Eye (tissue), 1 donor: ENCODE measurements around the gene CBX2.

Experiments used
- DNase-seq: peaks from one replicate; pipeline ENCODE4 v3.0.0-alpha.2; 2015

The CBX2 gene

DNA sequence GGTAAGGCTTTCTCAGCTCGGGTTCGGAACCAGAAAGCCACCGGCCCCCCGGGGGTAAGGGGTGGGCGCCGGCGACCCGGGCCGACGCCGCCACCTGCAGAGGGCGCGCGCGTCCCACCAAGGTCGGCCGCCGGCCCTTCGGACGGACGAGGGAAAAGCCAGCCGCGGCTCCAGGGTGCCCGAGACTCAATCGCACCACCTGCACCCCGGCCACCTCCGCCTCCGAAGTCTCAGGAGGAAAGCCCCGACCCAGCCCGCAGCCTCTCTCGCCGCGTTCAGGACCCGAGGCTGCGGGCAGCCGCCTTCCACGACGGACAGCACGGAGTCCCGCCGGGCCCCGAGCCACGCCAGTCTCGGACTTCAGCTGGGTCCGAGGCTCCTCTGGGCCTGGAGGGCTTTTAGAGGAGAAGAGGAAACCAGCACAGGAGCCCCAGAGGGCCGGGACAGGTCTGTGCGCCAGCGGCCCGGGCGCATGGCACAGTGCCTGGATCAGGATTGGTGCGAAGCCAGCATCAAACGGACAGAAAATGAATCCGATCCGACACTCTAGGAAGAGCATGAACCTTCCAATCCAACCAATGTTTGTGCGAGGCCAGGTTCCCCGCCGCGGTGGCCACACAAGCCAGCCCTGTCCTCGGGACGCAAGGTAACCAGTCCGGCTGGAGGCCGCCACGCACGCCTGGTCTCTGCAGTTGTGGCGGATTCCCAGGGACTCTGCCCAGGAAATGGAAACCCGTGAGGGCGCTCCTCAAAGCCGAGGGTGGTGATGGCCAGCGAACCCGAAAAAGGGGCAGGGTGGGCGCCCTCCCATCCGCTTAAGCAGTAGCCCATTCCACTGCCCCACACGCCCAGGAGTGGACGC is 12.2 kb downstream of the CBX2 start:
- DNase-seq, result peak; percentile 79

DNA sequence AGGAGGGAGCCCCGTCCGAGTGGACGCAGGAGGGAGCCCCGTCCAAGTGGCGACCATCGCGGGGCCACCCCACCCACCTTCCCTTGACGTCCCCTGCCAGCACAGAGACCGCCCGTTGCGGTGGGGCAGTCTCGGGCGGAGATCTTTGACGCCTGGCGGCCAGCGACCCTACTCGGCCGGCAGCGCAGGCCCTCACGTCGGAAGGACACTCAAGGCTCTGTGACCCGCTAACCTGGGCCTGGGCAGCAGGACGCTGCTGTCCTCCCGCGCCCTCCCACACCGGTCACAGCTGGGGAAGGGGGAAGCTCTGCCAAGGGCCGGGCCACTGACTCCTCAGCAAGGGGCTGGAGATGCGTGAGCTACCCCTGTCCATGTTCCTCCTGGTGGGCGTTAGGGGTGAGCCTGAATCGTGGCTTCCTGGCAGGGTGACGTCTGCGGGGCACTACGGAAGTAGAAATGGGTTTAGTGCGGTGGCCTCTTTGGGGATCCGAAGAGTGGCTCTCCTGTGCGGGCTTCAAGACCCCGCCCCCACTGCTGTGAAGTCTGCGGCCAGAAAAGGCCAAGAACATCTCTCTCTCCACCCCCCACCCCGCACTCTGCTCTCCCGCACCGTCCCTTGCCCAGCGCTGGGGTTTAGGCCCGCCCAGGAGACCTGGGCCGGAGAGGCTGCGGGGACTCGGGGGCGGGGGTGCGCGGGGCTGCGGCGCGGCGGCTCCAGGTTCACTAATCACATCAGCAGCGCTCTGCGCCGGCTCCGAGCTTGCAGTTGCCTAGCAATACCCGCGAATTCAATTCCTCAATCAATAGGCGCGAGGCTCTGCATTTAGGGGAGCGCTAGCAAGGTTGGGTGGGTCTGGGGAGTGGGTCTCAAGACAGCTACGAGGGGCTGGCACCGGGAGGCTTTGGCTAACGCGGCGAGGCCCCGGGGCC is 13.1 kb downstream of the CBX2 start:
- DNase-seq, result peak; percentile 79

DNA sequence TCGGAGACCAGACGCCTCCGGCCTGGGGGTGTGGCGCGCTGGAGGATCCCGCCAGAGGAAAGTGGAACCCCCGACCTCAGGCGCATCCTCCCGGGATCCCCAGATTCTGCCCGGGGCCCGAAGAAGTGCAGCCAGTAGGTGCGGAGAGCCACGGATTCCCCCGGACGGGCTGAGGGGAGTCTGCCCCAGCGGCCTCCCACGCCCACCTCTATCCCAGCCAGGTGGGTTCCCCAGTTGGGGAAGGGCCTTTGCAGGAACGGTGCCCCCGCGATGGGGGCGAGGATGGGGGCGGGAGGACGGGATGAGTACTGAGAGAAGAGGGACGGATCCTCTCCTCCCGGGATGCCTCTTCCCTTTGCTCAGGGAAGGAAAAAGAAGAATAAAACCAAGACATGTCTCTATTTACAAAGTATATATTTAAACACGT is 13.8 kb downstream of the CBX2 start:
- DNase-seq, result peak; percentile 50

DNA sequence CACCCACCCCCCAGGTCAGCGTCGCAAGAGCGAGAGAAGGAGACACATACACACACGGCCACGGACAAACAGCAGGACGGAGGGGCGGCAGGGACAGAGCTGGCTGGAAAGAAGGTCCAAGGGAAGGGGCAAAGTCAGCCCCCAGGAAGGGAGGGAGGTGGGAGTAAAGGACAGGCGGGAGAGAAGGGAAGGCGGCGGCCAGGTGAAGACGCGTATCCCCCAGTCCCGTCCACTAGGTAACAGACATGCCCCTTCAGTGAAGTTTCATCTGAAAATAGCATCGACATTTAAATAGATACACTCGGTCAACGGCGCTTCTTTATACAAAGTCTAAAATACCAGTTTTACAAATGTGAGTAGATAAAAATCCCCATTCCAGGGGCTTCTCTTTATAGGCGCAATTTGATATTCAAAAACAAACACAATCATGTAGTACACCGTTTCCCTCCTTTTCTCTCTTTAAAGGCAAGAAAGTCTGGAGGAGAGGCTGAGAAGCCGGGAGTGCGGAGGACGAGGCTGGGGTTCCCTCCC is 14.5 kb downstream of the CBX2 start:
- peak; percentile 60 for DNase-seq

DNA sequence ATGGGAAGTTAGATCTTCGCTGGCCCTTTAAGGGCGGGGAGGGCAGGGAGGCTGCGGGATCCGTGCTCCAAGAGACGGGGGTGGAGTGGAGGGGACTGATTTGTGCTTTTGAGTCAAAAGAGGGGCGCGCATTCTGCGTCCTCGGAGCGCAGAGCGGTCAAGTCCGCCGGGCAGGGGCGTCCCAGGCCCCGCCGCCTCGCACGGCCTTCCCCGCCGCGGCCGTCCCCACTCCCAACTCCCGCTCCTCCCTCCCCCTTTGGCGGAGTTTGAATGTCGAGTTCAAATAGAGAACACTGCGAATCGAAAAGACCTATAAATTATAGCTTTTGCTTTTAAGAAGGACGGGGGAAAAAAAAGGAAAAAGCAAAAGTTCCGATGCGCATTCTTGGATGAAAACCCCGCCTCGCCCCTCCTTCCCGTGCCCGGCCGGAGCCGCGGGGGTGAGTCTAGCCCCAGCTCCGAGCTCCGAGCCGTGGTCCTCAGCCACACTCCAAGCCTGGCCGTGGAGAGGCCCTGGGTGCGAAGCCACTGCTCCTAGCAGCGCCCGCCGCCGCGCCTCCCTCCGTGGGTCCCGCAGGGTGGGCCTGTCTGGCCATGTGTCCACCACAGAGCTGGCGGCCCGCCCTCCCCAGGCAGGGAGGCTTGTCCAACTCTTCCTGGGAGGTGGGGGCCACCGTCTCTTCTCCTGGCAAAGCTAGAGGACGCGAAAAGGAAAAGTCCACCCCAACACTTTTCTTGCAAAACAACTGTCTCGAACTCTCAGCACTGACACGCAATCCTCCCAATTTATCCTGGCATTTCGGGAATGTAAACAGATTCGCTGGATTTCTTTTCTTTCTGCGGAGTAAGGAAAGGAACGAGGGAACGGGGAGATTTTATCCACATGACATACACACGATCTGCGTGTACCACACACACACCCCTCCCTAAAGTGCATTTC is 15.3 kb downstream of the CBX2 start:
- DNase-seq, result peak; percentile 80

DNA sequence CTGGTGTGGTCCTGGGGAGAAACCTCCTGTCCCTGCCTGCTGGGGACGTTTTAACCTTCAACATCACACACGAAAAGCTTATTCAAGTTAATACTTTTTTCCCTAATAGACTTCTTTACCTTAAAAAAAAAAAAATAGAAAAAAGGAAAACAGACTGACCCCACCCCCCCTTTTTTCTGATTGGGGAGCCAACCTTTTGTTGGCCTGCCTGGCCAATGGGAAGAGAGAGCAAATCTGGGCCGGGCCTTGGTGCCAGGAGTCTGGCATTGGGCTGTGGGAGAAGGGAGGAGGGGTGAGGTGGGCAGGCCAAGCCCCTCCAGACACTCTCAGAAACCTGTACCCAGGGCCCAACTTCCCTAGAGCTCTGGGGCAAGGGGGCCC is 16.0 kb downstream of the CBX2 start:
- DNase-seq, result peak; percentile 73

DNA sequence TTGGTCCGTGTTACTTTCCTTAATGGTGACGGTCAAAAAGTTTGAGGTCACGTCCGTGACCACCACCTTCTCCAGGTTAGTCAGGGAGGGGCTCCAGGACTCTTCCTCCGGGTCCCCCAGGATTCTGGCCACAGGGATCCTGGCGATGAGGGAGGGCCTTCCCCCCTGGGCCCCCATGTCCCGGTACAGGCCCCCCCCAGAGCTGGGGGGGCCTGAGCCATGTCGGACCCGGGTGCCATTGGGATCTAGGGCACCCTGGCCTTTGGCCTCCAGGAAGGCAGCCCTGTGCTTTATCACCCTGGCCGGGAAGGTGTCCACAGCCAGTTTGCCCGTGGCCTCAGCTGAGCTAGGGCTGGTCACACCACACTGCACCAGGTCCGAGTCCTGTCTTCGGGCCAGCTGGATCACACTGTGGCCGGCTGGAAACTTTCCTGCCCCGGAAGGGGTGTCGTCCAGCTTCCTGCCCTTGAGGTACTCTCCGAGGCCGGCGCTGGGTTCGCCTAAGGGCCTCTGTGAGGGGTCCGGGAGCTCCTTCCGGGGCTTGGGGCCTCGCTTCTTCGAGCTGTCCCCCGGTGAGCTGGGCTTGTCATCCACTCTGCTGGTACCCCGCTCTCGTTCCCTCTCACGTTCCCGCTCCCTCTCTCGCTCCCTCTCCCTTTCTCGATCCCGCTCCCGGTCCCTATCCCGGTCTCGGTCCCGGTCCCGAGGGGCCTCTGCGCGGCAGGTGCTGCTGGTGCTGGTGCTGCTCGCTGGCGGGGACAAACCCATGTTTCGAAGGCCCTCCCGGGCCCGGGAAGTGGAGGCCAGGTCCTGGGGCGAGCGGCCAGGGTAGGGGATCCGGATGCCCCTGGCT is 16.9 kb downstream of the CBX2 start:
- no peak for DNase-seq

DNA sequence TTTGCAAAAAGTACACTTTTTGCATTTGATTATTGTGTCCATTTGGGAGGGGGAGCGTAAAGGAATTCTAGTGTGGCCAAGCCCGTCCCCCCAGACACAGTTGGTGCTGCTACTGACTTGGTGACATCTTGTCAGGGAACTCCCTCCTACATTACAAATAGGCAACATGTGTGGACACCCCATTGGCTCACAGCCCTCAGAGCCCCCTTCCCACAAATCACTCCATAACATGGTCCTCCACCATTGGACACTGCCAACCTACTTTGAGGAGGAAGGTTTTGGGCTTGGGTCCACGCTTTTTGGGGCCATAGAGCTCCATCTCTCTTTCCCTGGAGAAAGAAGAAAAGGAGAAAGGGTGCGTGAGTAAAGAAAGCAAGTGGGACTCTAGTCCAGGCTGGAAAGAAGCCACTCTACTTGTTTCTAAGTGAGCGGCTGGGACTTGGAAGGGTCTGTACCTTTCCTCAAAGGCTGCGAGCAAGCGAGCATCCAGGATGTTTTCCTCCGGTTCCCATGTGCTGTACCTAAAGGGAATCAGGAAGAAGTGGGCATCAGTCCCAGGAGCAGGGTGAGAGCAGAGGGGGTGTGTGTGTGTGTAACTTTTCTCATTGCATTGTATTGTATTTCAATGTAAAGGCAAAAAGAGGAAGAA is 18.0 kb downstream of the CBX2 start:
- no peak for DNase-seq

DNA sequence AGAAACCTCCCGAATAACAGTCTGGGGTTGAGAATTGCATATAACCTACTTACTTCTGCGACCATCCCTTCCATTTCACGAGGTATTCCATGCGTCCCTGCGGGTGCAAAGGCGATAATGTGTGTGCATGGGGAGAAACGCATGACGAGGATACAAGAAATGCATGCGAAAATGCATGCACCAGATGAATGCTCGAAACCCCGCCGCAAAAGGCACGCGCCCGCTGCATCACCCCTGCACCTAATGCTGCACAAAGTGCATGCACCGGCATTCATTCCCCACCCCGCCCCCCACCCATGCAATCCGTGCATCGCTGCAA is 18.5 kb downstream of the CBX2 start:
- DNase-seq, result no peak

DNA sequence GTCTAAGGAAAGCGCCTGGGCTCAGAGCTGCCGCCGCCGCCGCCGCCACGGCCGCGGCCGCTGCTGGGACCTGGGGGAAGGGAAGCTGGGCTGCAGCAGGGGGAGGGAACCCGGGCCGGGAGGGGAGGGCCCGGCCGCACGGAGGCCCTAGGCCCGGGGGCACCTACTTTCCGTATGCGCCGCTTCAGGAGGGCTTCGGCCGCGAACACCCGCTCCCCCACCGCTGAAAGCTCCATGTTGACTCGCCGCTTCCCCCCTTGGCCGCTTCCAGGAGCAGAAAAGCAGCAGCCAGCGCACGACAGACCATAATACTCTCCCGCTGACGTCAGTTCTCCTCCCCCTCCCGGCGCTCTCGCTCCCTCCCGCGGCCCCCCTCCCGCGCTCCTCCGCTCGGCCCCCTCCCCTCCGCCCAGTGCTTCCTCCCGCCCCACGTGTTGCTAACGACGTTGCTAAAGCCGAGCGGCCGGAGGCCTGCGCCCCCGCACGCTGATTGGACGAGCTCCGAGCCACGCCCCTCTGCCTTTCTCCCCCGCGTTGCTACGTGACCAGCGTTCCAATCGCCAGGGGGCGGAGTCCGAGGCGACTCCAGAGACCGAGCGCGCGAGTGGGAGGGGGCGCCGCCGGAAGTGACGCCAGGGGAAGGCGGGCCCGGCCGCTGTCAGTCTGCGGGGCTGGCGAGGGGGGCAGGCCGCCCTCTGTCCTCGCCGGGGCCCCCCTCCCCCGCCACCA is 19.0 kb downstream of the CBX2 start, which contains the start of gene CBX8:
Gene CBX8 (minus strand): TSS at position 315 of the 729 bp plus-strand sequence. CDS start 79 bp downstream, at position 236.
- DNase-seq, result peak; percentile 100

DNA sequence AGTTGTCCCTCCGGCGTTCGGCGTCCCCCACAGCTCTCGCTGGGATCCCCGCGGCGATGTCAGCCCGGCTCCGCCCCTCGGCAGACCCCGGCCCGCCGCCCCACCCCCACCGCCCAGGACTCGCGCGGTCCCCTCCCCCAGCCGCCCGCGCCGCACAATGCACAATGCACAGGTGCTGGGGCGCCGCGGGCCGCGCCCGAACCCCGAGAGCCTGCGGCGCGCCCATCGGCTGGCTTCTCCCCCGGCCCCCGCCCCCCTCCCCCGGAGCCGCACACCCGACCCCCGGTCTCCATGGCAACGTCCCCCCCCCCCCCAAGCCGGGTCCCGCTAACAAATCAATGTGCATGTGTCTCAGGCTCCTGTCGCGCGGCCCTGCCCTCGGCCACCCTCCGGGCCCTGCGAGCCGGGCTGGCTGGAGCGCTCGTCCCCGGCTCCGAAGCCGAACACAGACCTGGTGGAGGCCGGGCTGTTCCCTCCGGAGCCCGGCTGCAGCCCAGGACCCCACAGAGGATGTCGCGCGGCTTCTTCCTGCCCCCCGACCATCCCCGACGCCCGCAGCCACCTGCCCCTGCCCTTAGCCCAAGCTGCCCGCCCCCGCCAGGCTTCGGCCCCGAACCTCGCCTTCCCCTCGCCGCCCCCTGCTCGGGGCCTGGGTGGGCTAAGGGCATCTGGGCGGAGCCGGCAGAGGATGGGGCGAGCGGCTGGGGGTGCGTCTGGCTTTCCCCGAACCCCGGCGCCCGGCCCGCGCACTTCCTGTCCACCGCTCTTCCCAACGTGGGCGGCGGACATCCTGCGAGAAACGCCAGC is 19.7 kb downstream of the CBX2 start:
- peak; percentile 83 for DNase-seq

DNA sequence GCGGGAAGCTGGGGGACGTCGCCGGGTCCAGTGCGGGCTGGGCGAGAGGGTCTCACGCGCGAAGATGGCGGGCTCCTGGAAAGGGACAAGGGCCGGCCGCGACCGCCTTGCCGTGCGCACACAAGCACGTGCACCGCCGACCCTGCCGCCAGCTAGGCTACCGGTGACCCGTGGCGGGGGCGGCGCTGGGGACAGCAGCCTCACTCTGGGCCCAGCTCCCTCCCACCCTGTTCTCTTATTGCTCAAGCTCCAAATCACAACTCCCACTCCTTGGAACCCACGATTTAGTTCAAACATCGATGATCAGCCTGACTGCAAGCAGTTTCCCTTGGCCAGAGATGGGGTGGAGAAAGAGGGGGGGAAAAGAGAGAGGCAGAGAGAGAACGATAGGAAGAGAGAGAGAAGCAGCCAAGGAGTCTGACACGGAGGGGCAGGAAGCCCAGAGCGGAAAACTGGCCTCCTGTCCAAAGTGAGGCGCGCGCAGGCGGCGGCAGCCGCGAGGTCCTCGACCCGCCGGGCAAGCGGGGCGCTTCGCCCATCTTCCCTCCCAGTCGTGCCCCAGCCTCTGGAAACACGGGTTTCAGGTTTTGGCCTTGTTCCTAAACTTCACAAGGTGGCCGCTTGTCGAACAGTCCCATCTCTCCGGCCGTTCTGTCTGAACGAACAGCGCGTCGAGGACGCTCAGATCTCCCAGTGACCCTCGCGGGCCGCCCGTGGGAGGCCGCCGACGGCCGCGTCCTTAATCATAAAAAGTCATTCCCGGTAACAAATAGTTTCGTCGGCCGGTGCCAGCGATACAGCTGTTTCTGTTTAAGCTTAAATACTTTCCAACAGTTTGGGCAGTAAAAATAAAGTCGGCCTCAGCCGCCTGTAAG is 20.6 kb downstream of the CBX2 start:
- peak; percentile 82 for DNase-seq

DNA sequence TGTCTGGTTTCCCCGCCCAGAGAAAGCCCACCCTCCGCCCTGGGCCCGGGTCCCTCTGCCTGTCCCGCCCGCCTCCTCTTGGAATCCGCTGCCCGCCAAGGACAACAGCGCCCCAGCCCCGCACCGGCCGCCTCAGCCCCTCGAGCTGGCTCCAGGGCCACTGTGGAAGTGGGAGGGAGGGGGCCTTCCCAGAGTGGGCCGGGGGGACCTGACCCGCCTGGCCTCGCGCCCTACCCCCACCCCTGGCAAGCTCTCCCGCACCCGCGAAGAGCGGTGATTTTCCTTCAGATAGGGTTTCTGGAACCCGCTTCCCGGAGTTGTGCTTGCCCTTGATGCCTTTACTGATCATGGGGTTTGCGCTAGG is 21.2 kb downstream of the CBX2 start:
- peak; percentile 56 for DNase-seq

DNA sequence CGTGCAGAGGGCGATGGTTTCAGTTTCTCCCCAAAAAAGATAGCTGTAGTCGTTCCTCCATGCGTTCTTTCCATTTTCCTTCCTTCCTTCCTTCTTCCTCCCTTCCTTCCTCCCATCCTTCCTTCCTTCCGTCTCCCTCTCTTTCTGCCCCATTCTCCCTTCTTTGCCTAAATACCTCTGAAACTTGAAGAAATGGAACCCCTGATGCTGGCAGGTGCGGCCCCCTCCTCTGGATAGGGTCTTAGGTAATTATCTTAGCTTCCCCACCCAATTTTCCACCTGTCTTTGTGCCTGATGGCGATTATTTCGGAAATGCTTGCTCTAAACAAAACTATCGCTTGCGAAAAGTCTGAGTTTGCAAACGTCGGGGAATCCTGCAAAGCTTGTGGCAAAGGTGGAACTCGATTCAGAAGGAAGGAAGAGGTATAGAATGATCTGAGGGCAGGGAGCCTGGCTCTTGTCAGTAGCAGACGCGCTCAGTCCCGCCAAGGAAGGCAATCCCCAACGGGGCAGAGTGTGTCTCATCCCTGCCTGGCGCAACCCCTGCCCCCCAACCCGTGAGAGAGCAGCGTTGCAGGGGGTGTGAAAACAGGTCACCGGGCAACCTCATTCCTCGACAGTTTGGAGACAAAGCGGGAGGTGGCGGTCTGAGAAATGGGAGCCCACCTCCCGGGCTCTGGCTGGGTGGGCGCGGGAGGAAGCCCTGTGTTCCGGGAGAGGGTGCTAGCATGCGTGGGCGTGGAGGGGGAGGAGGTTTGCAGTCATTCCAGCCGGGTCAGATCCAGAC is 21.8 kb downstream of the CBX2 start:
- DNase-seq, result peak; percentile 60

DNA sequence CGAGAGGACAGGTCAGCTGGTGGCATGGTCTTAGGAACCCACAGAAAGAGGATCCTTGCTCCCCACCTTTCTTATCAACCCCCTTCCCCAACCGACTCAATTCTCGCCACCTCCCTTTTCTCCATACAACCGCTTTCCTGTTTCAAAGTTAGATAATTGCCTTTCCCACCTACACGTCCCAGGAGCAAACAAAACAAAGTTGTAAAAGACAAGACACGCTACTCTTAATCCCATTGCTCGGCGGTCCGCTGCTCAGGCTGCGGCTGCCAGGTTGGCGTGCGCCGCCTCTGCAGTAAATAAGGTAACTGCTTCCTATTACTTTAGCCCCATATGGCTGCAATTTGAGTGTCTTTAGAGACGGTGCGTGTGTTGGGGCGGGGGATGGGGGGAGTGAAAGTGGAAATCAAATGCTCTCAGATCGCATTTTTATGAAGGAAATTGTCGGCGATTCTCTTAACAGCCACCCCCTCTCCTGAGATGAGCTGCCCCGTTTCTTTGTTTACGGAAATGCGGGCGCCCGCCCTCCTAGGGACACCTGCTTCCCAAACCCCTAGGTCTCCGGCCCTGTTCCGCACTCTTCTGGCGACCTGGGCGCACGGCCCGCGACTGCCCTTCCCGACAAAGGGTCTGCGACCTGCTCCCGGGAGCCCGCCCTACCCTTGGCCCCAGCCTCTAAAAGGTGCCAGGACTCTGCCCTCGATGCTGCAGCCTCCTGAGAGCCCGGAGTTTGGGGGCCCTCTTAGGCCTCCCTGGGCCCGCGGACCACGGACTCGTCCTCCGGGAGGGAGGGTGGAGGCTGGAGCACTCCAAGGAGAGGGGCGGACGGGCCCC is 22.6 kb downstream of the CBX2 start:
- DNase-seq, result peak; percentile 86
